A549 (cell line): ENCODE data around the gene MEGF8.

Experiments used
- CBX8 ChIP-seq: fragments of 200-600 bp; sonication (generic); IDR thresholded peaks from 2 replicates; pipeline ENCODE4 v1.6.1; 2016
- CTCF ChIP-seq: fragments of >200 bp; sonication (Bioruptor Twin); formaldehyde crosslinking; IDR thresholded peaks from 3 replicates; pipeline ENCODE4 v1.5.1; 2016
- ELK1 ChIP-seq: fragments of 150-350 bp; IDR thresholded peaks from 2 replicates; pipeline ENCODE4 v1.6.1; 2014; ENCODE audit warnings: low read depth, mild to moderate bottlenecking, low read length
- EP300 ChIP-seq, 2 experiments: fragments of >200 bp; sonication (Bioruptor Twin); formaldehyde crosslinking; IDR thresholded peaks; 2 replicates in 1 of 2; 3 replicates in 1 of 2; pipeline ENCODE4 v1.6.1; 2016 to 2017
- MAX ChIP-seq: IDR thresholded peaks from 2 replicates; pipeline ENCODE4 v1.6.1; 2012
- MYC ChIP-seq: IDR thresholded peaks from 2 replicates; pipeline ENCODE4 v1.6.1; 2012; ENCODE audit warnings: mild to moderate bottlenecking, inconsistent platforms, low read length, improper control_type of control experiment, borderline replicate concordance
- NR3C1 ChIP-seq: fragments of >200 bp; sonication (Bioruptor Twin); formaldehyde crosslinking; IDR thresholded peaks from 3 replicates; pipeline ENCODE4 v1.6.1; 2017
- REST ChIP-seq: fragments of 200-600 bp; sonication (generic); IDR thresholded peaks from 2 replicates; pipeline ENCODE4 v1.6.1; 2016; ENCODE audit warnings: antibody characterized with exemption, mild to moderate bottlenecking, moderate library complexity
- RFX5 ChIP-seq: fragments of 450-650 bp; IDR thresholded peaks from 2 replicates; pipeline ENCODE4 v1.7.1; 2014; ENCODE audit warnings: antibody characterized with exemption, mild to moderate bottlenecking, moderate library complexity
- USF2 ChIP-seq: fragments of 450-650 bp; IDR thresholded peaks from 2 replicates; pipeline ENCODE4 v1.6.1; 2014; ENCODE audit warnings: antibody characterized with exemption
- ZNF302 ChIP-seq: fragments of 250-450 bp; sonication (Bioruptor Pico); IDR thresholded peaks from 2 replicates; pipeline ENCODE4 v1.9.0; 2021; ENCODE audit warnings: inconsistent platforms, mild to moderate bottlenecking, moderate library complexity
- ZSCAN20 ChIP-seq: fragments of 250-450 bp; sonication (Bioruptor Pico); IDR thresholded peaks from 2 replicates; pipeline ENCODE4 v1.8.0; 2022; ENCODE audit warnings: mild to moderate bottlenecking, moderate library complexity

- no peak for TF ChIP-seq CTCF
- TF ChIP-seq MAX: no peak
- no peak for TF ChIP-seq CBX8
- TF ChIP-seq MYC: no peak
- TF ChIP-seq USF2: no peak
- TF ChIP-seq ZNF302 (CRISPR knock-in tag): no peak
- TF ChIP-seq ELK1: no peak
- TF ChIP-seq ZSCAN20 (CRISPR knock-in tag): no peak
- no peak for TF ChIP-seq REST
- TF ChIP-seq RFX5: no peak
- no peak for TF ChIP-seq EP300 (IDR thresholded peaks at IDR 0.05)
- TF ChIP-seq NR3C1: no peak
Measured at GRCh38 chr19:42367929-42368328, 42.5 kb downstream of the MEGF8 start.
